Upper lobe of left lung (tissue), 6 donors: Measurements from ENCODE around the gene ZNRF4. TPM values are rescaled to one million over a fixed set of nuclear protein-coding genes. Genes with fewer than 3 reads are reported as not detected.

Experiments
- ATAC-seq, 2 donors: fragments of 200-7000 bp; cut with Tn5 transposase; one replicate each; pipeline ENCODE4 v1.9.1; 2022; ENCODE audit warnings: mild to moderate bottlenecking in 2 of 2, moderate library complexity in 2 of 2; ENCODE audit not compliant: low FRiP score in 2 of 2
- DNase-seq, 2 donors: peaks; one replicate each; pipeline ENCODE4 v3.0.0-alpha.2; 2019 to 2020
- H3K27ac ChIP-seq, 4 donors: fragments of 200-600 bp; sonication (generic); one replicate each; pipeline ENCODE4 v1.5.1; 2016 to 2019
- H3K27me3 ChIP-seq, 4 donors: fragments of 200-600 bp; sonication (generic); one replicate each; pipeline ENCODE4 v1.5.1; 2017 to 2019
- H3K36me3 ChIP-seq, 4 donors: fragments of 200-600 bp; sonication (generic); one replicate each; pipeline ENCODE4 v1.5.1; 2016 to 2019
- H3K4me1 ChIP-seq, 4 donors: fragments of 200-600 bp; sonication (generic); one replicate each; pipeline ENCODE4 v1.5.1; 2018 to 2019
- H3K4me3 ChIP-seq, 4 donors: fragments of 200-600 bp; sonication (generic); one replicate each; pipeline ENCODE4 v1.5.1; 2017 to 2019; ENCODE audit warnings: mild to moderate bottlenecking in 2 of 4, moderate library complexity in 1 of 4
- H3K9me3 ChIP-seq, 4 donors: fragments of 200-600 bp; sonication (generic); one replicate each; pipeline ENCODE4 v1.5.1; 2018 to 2019
- EP300 ChIP-seq, 4 donors: sonication (generic); formaldehyde crosslinking; IDR thresholded peaks; one replicate each; pipeline ENCODE4 v1.5.1; 2017; ENCODE audit warnings: antibody characterized with exemption in 4 of 4, control low read depth in 2 of 4
- POLR2A ChIP-seq, 4 donors: fragments of 450-650 bp; IDR thresholded peaks; one replicate each; pipeline ENCODE4 v1.5.1; 2016 to 2017; ENCODE audit warnings: antibody characterized with exemption in 4 of 4, mild to moderate bottlenecking in 2 of 4
- POLR2AphosphoS5 ChIP-seq, 2 donors: sonication (generic); formaldehyde crosslinking; IDR thresholded peaks; one replicate each; pipeline ENCODE4 v1.5.1; 2017; ENCODE audit warnings: antibody characterized with exemption in 2 of 2
- WGBS, 2 donors: methylation state at CpG; one replicate each; pipeline ENCODE4 v1.1.5; 2017 to 2018; 5-methylcytosine and 5-hydroxymethylcytosine counted together
- total RNA-seq, 6 donors: library from RNA; depleted of rRNA in 4 of 6; stranded (reverse); fragments of >200 nt in 4 of 6; gene quantifications; one replicate each; pipeline versions ENCODE4 v1.1.0 to v1.2.1, GENCODE V29; 2016 to 2021
- TF ChIP-seq, protein P1 (sequence below), 6 experiments: fragments of 450-650 bp in 4 of 6; fragments of 200-600 bp in 2 of 6; sonication (generic) in 2 of 6; IDR thresholded peaks; one replicate each; pipeline ENCODE4 v1.5.1; 2016 to 2019; ENCODE audit warnings: antibody characterized with exemption in 6 of 6
- donor health status: DM: no; HTN: no; CAD: no; lungs with moderate emphysema.
- donor health status: DM: no; HTN: yes; CAD: no; lungs with severe emphysema.

ZNRF4 gene
- total RNA-seq, 6 donors from 2014 or later = not detected

DNA sequence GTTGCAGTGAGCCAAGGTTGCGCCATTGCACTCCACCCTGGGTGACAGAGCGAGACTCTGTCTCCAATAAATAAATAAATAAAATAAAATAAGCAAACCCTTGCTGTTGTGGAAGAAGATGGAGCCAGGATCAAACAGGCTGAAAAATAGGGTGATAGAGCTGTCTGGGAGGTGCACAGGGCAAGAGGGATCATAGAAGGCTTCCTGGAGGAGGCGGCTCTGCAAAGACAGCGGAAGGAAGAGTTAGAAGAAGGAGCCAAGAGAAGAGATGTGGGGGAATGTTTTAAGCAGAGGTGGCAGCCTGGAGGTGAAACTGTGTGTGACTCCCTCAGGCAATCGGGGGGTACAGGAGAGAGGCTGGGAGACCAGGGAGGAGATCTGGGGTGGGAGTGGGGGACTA, 40.6 kb downstream of the ZNRF4 start:
- no peak for TF ChIP-seq EP300 (IDR thresholded peaks at IDR 0.05)
- no peak for TF ChIP-seq POLR2AphosphoS5 (IDR thresholded peaks at IDR 0.05)
- TF ChIP-seq, protein P1, sequence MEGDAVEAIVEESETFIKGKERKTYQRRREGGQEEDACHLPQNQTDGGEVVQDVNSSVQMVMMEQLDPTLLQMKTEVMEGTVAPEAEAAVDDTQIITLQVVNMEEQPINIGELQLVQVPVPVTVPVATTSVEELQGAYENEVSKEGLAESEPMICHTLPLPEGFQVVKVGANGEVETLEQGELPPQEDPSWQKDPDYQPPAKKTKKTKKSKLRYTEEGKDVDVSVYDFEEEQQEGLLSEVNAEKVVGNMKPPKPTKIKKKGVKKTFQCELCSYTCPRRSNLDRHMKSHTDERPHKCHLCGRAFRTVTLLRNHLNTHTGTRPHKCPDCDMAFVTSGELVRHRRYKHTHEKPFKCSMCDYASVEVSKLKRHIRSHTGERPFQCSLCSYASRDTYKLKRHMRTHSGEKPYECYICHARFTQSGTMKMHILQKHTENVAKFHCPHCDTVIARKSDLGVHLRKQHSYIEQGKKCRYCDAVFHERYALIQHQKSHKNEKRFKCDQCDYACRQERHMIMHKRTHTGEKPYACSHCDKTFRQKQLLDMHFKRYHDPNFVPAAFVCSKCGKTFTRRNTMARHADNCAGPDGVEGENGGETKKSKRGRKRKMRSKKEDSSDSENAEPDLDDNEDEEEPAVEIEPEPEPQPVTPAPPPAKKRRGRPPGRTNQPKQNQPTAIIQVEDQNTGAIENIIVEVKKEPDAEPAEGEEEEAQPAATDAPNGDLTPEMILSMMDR (IDR thresholded peaks at IDR 0.05) = no peak
- no peak for TF ChIP-seq POLR2A (IDR thresholded peaks at IDR 0.05)
- H3K27ac ChIP-seq = no peak overlapping the region
- ATAC-seq (peak in 1 of 2 donors; percentile 33), DNase-seq (no peak)
- H3K27me3 ChIP-seq = peaks cover 0 to 14% (median 5%) of the 10 kb centered on the region in 4 donors
- WGBS, 2 donors = 90 to 94% methylated on average over 5 of the region's 5 CpGs
- peaks cover 0 to 8% (median 0%) of the 10 kb centered on the region in 4 donors for H3K4me1 ChIP-seq
- H3K4me3 ChIP-seq = no peak overlapping the region
- H3K36me3 ChIP-seq = no peaks in the 10 kb centered on the region
- H3K9me3 ChIP-seq = peaks cover 0 to 3% (median 0%) of the 10 kb centered on the region in 4 donors

DNA sequence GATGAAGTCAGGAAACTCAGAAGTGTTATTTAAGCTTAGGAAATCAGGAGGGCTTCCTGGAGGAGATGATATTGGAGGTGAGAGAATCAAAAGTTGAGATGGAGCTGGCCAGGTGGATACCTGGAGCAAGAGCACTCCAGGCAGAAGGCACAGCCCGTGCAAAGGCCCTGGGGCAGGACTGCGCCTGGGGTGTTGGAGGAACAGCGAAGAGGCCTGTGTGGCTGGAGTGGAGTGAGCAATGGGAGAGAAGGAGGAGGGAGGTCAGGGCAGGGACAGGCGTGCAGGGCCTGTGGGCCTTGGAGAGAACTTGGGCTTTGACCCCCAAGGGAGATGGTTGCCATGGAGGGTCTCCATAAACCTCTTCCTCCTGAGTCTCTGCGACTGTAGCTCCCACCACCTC, 42.1 kb downstream of the ZNRF4 start:
- 72 to 79% methylated on average over 5 of the region's 5 CpGs for WGBS, 2 donors
- Histone ChIP-seq H3K27me3 (peaks cover 0 to 14% (median 4%) of the 10 kb centered on the region in 4 donors), H3K9me3 (peaks cover 7 to 12% (median 11%) of the 10 kb centered on the region in 4 donors), H3K4me3 (no peak overlapping the region), H3K4me1 (peaks cover 0 to 8% (median 0%) of the 10 kb centered on the region in 4 donors), H3K27ac (no peak overlapping the region), H3K36me3 (no peaks in the 10 kb centered on the region)
- DNase-seq (no peak), ATAC-seq (peak in 1 of 2 donors; percentile 16)
- TF ChIP-seq, protein P1 (IDR thresholded peaks at IDR 0.05) = no peak
- TF ChIP-seq POLR2A (IDR thresholded peaks at IDR 0.05) = no peak
- TF ChIP-seq EP300 (IDR thresholded peaks at IDR 0.05) = no peak
- TF ChIP-seq POLR2AphosphoS5 (IDR thresholded peaks at IDR 0.05) = no peak

DNA sequence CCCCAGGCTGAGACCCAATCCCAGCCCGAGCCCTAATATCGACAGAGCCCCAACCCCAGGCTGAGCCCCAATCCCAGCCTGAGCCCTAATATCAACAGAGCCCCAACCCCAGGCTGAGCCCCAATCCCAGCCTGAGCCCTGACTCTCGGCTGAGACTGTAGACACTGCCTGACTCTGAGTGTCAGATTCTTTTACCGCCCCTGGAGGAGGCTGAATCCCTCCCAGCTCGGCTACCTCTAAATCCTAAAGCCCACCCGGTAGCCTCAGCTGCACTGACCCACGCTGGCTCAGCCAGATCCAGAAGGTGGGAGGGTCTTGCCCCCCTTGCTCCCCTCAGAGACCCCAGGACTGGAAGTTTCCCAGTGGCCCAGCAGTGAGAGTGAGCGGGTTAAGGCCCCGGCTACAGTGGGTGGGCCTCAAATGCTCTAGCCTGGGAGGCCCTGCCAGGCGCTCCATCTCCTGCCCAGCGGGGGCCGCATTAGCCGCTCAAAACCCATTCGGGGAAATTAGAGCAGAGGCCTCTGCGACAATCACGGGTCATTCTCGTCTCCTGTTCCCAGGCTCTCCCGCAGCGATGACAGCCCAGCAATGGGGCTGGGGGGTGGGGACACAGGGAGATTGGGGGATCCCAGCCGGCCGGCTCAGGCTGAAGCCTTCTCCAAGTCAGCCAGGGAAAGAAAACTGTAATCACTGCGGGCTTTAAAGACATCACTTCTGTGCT, 43.8 kb downstream of the ZNRF4 start:
- ATAC-seq = no peak
- TF ChIP-seq POLR2A (IDR thresholded peaks at IDR 0.05) = no peak
- no peak for TF ChIP-seq POLR2AphosphoS5 (IDR thresholded peaks at IDR 0.05)
- TF ChIP-seq, protein P1 (IDR thresholded peaks at IDR 0.05) = no peak
- TF ChIP-seq EP300 (IDR thresholded peaks at IDR 0.05) = no peak
- no peaks in the 10 kb centered on the region for H3K4me1 ChIP-seq
- H3K27ac ChIP-seq = no peak overlapping the region
- H3K36me3 ChIP-seq = no peaks in the 10 kb centered on the region
- peaks cover 8 to 26% (median 18%) of the 10 kb centered on the region in 4 donors for H3K9me3 ChIP-seq
- WGBS, 2 donors = 23 to 40% methylated on average over 2 to 17 of the region's 22 CpGs
- H3K27me3 ChIP-seq = peaks cover 0 to 4% (median 0%) of the 10 kb centered on the region in 4 donors
- no peak for DNase-seq
- no peak overlapping the region for H3K4me3 ChIP-seq

DNA sequence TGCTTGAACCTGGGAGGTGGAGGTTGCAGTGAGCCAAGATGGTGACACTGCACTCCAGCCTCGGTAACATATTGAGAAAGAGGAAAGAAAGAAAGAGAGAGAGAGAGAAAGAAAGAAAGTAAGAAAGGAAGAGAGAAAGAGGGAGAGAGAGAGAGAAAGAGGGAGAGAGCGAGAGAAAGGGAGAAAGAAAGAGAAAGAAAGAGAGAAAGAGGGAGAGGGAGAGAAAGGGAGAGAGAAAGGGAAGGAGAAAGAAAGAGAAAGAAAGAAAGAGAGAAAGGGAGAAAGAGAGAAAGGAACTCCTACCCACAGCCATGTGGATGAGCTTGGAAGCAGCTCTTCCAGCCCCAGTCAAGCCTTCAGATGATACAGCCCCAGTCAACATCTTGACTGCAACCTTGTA, 46.7 kb downstream of the ZNRF4 start:
- Histone ChIP-seq H3K36me3 (no peaks in the 10 kb centered on the region), H3K27ac (no peak overlapping the region), H3K27me3 (peaks cover 0 to 4% (median 0%) of the 10 kb centered on the region in 4 donors), H3K4me3 (no peak overlapping the region), H3K9me3 (peaks cover 8 to 26% (median 18%) of the 10 kb centered on the region in 4 donors), H3K4me1 (no peaks in the 10 kb centered on the region)
- 96 to 97% methylated on average over 2 of the region's 2 CpGs for WGBS, 2 donors
- DNase-seq (no peak), ATAC-seq (no peak)
- no peak for TF ChIP-seq POLR2A (IDR thresholded peaks at IDR 0.05)
- TF ChIP-seq, protein P1 (IDR thresholded peaks at IDR 0.05) = no peak
- TF ChIP-seq EP300 (IDR thresholded peaks at IDR 0.05) = no peak

DNA sequence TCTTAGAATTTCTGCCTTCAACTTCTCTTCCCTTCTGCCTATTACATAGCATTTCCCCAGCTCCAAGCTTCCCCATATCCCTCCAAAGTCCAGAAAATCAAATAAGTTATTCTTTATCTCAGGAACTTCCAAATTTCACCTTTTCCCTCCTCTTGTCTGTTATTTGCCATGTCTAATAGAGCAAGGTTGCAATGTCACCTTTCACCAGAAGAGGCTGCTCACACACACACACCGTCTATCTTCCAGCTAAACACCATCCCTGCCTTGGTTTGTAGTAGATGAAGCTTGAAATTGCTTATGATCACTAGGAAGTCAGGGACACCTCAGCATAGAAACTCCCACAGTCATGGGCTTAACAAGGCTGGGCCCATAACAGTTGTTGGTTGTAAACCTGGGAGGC, 48.4 kb downstream of the ZNRF4 start:
- no peak for ATAC-seq

More for the DNA sequence above, 48.4 kb downstream of the ZNRF4 start:
- TF ChIP-seq POLR2A (IDR thresholded peaks at IDR 0.05) (no peak), EP300 (IDR thresholded peaks at IDR 0.05) (no peak), POLR2AphosphoS5 (IDR thresholded peaks at IDR 0.05) (no peak)
- TF ChIP-seq, protein P1 (IDR thresholded peaks at IDR 0.05) = no peak
- H3K27ac ChIP-seq = no peak overlapping the region
- H3K9me3 ChIP-seq = peaks cover 8 to 26% (median 18%) of the 10 kb centered on the region in 4 donors
- peaks cover 0 to 4% (median 0%) of the 10 kb centered on the region in 4 donors for H3K27me3 ChIP-seq
- no peaks in the 10 kb centered on the region for H3K4me1 ChIP-seq
- H3K4me3 ChIP-seq = no peak overlapping the region
- DNase-seq = no peak
- no peaks in the 10 kb centered on the region for H3K36me3 ChIP-seq
- 53% methylated on average over 1 of the region's 1 CpG for WGBS, 2 donors
